ENCODE data around the gene TFB1M.
"Not testable (repeated sequence)": the region's sequence is repeated elsewhere in the genome, so short reads cannot be mapped to it uniquely, and the experiment has no call there.

Gene TFB1M

GRCh38 chr6:155297669-155298068, 16.6 kb downstream of the TFB1M start:
- DNase-seq (ENCODE audit: low read depth) = no peak

GRCh38 chr6:155292711-155293110, 21.6 kb downstream of the TFB1M start:
- DNase-seq (ENCODE audit: low read depth) = no peak

- DNase-seq (ENCODE audit: low read depth) = no peak
These were observed 23.0 kb downstream of the TFB1M start for GRCh38 chr6:155291291-155291690.

- no peak for DNase-seq (ENCODE audit: low read depth)
These were observed 23.8 kb downstream of the TFB1M start for GRCh38 chr6:155290491-155290890.

GRCh38 chr6:155287762-155288161, 26.5 kb downstream of the TFB1M start:
- DNase-seq (ENCODE audit: low read depth) = no peak

- DNase-seq (ENCODE audit: low read depth) = no peak
These were observed 29.5 kb downstream of the TFB1M start for GRCh38 chr6:155284775-155285174.

- no peak for DNase-seq (ENCODE audit: low read depth)
These were observed 35.8 kb downstream of the TFB1M start for GRCh38 chr6:155278319-155279049.

- no peak for DNase-seq (ENCODE audit: low read depth)
These were observed 37.6 kb downstream of the TFB1M start for GRCh38 chr6:155276638-155277037.

GRCh38 chr6:155275808-155276480, 38.3 kb downstream of the TFB1M start:
- no peak for DNase-seq (ENCODE audit: low read depth)

- DNase-seq (ENCODE audit: low read depth) = no peak
These were observed 39.8 kb downstream of the TFB1M start for GRCh38 chr6:155274533-155274932.

- DNase-seq (ENCODE audit: low read depth) = no peak
These were observed 40.2 kb downstream of the TFB1M start for GRCh38 chr6:155274106-155274505.

- peak; percentile 95 for DNase-seq (ENCODE audit: low read depth)
These were observed 40.9 kb downstream of the TFB1M start for GRCh38 chr6:155273431-155273830.

- DNase-seq (ENCODE audit: low read depth) = no peak
These were observed 41.7 kb downstream of the TFB1M start for GRCh38 chr6:155272353-155273232.

GRCh38 chr6:155271145-155271544, 43.1 kb downstream of the TFB1M start:
- no peak for DNase-seq (ENCODE audit: low read depth)

GRCh38 chr6:155270561-155271091, 43.7 kb downstream of the TFB1M start:
- DNase-seq (ENCODE audit: low read depth) = no peak

- no peak for DNase-seq (ENCODE audit: low read depth)
These were observed 44.5 kb downstream of the TFB1M start for GRCh38 chr6:155269765-155270164.

GRCh38 chr6:155268088-155268867, 46.0 kb downstream of the TFB1M start:
- DNase-seq (ENCODE audit: low read depth) = not testable (repeated sequence)

GRCh38 chr6:155267411-155267810, 46.9 kb downstream of the TFB1M start:
- DNase-seq (ENCODE audit: low read depth) = no peak

- DNase-seq (ENCODE audit: low read depth) = no peak
These were observed 48.3 kb downstream of the TFB1M start for GRCh38 chr6:155265843-155266535.

GRCh38 chr6:155264693-155265320, 49.5 kb downstream of the TFB1M start:
- DNase-seq (ENCODE audit: low read depth) = no peak

Measured in non-pigmented ciliary epithelial cell (primary cell).